Stimulated activated CD8-positive, alpha-beta memory T cell treated with anti-CD3 and anti-CD28 coated beads, Interleukin-7, amount 100 ng/mL, for 48 hours (primary cell): ENCODE data around the gene KDM8.
A peak's percentile ranks its signal among the peaks of the same experiment; 100 is the strongest.

ENCODE experiments used
- DNase-seq, 2 donors: peaks; one replicate each; pipeline ENCODE4 v3.0.0-alpha.2; 2020; ENCODE audit warnings: low read depth in 1 of 2; ENCODE audit errors: extremely low read depth in 1 of 2

Gene KDM8

GRCh38 chr16:27264151-27264550, 60.8 kb downstream of the KDM8 start:
- no peak for DNase-seq

DNA sequence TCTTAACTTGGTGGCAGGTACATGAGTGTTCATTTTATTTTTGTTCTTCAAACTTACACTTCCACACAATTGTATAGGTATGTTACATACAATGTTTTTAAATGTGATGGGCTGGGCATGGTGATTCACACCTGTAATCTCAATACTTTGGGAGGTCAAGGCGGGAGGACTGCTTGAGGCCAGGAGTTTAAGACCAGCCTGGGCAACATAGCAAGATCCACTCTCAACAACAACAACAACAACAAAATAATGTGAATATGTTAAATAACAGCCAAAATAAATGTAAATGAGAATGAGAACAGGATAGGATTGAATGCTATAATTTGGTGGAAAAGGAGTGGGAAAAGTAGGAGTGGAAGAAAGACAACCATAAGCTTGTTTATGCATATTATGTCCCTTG, 62.7 kb downstream of the KDM8 start:
- no peak for DNase-seq

- DNase-seq, result no peak
Observed at GRCh38 chr16:27267037-27267677, 63.8 kb downstream of the KDM8 start.

GRCh38 chr16:27268376-27269299, 65.3 kb downstream of the KDM8 start, which contains the start of gene NSMCE1:
TSS of gene NSMCE1 (minus strand) at chr16:27268772. CDS start at chr16:27257570, 11,202 bp downstream.
- peak; percentile 94 to 98 for DNase-seq

DNA sequence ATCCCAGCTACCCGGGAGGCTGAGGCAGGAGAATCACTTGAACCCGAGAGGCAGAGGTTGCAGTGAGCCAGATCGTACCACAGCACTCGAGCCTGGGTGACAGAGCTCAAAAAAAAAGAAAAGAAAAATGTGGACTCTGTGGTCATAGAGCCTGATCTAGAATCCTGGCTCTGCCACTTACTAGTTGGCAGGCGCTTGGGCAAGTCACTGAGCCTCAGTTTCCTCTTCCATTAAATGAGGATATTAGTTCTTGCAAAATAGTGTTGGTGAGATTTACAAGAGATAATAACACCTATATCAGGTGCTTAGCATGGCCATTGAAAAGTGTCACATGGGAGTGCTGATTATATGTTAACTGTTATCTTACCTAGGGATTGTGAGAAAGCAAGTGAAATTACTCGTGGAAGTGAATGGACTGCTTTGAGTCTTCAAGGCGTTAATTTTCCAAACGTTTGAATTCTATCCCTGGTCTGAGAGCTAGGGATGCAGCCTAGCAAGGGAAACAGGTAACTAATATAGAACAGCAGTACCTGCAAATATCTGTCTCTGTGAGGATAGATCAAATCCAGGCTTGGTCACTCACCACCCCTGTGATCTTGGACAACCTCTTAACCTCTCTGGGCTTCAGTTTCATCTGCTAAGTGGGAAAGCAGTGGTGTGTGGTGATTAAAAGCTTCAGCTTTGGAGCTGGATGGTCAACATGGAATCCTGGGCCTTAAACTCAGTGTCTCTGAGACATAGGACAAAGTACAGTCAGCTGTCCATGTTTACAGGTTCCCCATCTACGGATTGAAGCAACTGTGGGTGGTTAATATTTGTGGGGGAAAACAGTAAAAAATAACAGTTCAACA, 66.2 kb downstream of the KDM8 start:
- no peak for DNase-seq

DNA sequence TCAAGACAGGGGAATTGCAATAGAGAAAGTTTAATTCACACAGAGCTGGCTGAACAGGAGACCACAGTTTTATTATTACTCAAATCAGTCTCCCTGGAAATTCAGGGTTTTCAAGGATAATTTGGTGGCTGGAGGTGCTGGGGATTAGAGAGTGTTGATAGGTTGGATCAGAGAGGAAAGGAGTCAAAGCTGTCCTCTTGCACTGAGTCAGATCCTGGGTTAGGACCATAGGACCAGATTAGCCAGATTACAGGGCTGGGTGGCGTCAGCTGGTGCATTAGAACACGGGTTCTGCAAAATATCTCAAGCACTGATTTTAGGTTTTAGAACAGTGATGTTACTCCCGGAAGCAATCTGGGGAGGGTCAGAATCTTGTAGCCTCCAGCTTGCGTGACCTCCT, 67.0 kb downstream of the KDM8 start:
- DNase-seq, result no peak
